C4-2B (cell line): Measurements from ENCODE around the gene RMDN3.

Source experiments
- H3K27ac ChIP-seq: fragments of 450-650 bp; 2 replicates; pipeline ENCODE4 v1.5.1; 2017
- ZFX ChIP-seq: fragments of 450-650 bp; IDR thresholded peaks from 2 replicates; pipeline ENCODE4 v1.6.1; 2017
- TF ChIP-seq, protein P1 (sequence below): fragments of 450-650 bp; conservative IDR thresholded peaks from 2 replicates; pipeline ENCODE4 v1.5.1; 2017; ENCODE audit warnings: mild to moderate bottlenecking

The RMDN3 gene

DNA sequence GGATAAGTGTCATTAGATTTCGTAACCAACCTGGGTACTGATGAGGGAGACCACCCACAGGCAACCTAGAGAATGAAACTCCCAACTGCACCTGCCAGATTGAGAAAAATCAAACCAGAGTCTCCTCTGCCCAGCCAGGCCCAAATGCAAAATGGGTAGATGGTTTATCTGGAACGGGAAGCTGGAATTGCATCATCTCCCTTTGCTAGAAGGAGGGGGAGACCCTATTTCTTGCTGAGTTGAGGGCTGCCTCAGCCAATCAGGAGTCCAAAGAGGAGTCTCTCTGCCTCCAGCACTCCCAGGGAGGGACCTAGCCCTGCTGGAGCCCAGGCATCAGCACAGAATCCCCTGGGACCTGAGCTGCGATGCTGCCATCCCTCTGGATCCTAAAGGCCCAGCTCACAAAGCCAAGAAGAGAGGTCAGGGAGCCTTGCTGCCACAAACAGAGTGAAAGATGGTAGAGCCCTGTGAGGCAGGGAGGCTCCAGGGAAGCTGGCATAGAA, 8.1 kb downstream of the RMDN3 start:
- no peak overlapping the region for H3K27ac ChIP-seq
- TF ChIP-seq ZFX, result no peak
- TF ChIP-seq, protein P1, sequence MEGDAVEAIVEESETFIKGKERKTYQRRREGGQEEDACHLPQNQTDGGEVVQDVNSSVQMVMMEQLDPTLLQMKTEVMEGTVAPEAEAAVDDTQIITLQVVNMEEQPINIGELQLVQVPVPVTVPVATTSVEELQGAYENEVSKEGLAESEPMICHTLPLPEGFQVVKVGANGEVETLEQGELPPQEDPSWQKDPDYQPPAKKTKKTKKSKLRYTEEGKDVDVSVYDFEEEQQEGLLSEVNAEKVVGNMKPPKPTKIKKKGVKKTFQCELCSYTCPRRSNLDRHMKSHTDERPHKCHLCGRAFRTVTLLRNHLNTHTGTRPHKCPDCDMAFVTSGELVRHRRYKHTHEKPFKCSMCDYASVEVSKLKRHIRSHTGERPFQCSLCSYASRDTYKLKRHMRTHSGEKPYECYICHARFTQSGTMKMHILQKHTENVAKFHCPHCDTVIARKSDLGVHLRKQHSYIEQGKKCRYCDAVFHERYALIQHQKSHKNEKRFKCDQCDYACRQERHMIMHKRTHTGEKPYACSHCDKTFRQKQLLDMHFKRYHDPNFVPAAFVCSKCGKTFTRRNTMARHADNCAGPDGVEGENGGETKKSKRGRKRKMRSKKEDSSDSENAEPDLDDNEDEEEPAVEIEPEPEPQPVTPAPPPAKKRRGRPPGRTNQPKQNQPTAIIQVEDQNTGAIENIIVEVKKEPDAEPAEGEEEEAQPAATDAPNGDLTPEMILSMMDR, result no peak

DNA sequence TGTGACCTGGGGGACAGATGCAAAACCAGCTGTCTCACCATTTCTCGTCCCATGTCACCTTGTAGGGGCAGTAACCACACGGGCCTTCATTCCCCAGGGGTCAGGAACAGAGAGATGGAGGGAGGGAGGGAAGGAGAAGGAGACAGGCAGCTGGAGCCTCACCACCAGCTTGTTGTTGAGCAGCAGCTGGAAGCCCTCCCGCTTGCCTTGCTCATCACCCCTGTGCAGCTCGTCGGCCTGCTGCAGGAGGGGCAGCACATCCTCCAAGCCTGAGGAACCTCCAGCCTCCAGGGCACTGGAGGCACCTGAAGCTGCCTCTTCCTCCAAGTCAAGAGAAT, 10.3 kb downstream of the RMDN3 start:
- H3K27ac ChIP-seq, result no peak overlapping the region

DNA sequence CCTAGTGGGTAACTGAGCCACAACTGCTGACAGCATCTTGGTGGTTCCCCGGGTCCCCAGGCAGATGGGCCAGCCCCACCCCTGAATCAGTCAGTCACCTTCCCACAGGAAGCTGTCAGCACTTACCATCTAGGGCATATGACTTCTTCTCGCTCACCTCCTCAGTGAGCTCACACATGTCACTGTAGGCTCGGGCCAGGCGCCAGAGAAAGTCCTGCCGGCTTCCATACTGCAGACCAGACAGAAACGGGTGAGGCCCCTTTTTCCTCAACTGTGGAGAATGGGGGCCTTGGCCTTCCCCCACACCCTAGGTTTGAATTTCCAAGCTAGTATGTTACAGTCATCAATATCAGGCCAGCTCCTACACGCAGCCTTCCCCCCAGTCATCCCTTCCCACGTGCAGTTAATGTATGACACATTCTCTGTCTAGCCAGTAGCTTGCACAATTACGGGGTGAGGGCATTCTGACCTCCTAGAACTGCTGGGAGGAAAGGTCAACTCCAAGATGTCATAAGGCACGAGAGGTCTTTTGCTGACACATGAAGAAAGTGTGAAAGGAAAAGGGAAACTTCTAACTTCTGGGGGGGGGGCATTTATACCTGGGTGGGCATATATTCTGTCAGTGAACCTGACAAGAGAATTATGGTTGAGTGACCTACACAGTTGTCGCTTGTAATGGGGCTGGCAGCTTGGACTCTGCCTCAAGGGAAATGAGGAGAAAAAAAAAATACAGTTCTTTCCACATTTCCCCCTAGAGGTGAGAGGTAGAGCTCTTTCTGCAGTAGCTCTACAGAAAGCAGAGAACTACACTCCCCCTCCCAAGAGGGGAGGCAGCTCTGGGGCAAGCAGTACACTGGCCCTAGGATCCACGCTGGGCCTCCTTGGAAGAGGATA, 10.9 kb downstream of the RMDN3 start:
- H3K27ac ChIP-seq, result no peak overlapping the region
- TF ChIP-seq ZFX, result no peak
- TF ChIP-seq, protein P1, result no peak

More for the DNA sequence above, 10.3 kb downstream of the RMDN3 start:
- TF ChIP-seq ZFX, result no peak
- TF ChIP-seq, protein P1, result no peak

DNA sequence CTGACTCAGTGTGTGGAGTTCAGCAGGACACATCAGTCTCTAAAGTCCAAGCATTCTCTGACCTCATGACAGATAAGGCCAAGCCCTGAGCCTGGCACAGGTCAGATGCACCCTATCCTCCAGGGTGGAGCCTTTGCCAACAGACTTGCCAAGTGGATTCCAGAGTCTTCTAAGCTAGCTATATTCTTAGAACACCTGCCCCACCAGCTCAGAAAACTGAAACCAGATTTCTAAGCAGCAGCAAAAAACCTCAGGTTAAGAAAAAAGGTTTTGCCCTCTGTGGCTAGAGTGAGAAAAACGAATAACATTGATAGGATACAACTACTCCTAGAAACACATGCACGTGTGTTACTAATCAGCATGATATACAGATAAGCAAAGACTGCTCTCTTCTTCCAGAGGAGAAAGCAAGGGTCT, 11.6 kb downstream of the RMDN3 start:
- no peak overlapping the region for H3K27ac ChIP-seq
- TF ChIP-seq ZFX, result no peak
- TF ChIP-seq, protein P1, result no peak

DNA sequence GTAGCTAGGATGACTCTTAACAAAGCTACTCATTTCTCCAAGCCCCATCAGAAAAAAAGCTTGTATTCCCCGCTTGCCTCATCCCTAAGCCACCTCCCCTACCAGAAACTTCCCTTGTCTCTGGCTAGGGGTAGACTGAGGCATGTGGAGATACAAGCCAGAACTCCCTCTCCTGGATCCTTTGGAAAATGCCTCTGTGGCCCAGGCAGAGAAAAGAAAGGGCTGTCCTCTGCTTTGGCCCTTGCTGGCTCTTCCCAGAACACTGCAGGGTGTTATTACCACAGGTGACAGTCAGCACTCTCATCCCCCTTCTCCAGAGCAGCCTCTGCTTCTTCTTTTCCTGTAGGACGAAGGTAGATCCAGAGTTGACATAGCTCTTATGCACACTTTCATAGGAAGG, 15.2 kb downstream of the RMDN3 start:
- no peak for TF ChIP-seq ZFX
- TF ChIP-seq, protein P1, result no peak; the same call in 1 of the 2 replicates
- no peak overlapping the region for H3K27ac ChIP-seq

DNA sequence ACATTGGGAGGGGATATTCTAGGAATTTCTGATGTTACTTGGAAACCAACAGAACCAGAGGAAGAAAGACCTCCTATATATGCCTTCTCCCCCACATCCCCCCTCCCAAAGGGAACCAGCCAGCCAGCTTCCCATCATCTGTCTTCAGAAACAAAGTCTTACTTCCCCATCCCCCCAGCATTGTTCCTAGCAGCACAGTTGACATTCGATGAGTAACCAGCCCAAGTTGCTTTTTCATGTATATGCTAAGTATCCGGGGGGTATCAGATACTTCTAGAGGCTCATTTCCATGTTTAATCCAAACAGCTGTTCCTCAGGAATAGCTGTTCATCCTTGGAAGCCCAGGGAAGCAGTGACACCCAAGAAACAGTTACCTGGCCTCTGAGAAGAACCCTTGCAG, 16.0 kb downstream of the RMDN3 start:
- no peak overlapping the region for H3K27ac ChIP-seq
- TF ChIP-seq ZFX, result no peak
- TF ChIP-seq, protein P1, result no peak

DNA sequence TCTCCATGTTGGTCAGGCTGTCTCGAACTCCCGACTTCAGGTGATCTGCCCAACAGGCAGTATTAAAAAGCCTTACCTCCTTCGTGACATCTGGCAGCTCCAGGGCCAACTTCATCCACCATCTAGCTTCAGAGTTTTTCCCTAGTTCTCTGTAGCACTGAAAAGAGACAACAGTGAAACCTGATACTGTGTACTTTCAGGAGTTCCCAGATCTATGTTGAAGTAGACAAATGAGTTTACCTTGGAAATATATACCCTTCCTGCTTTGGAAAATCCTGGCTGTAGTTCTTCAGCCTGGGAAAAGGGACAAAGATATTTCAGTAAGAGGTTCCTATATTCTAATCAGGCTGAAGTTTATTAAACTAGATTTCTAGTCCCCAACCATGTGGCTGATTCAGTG, 18.0 kb downstream of the RMDN3 start:
- no peak for TF ChIP-seq ZFX
- H3K27ac ChIP-seq, result peak overlapping the region; percentile 94

DNA sequence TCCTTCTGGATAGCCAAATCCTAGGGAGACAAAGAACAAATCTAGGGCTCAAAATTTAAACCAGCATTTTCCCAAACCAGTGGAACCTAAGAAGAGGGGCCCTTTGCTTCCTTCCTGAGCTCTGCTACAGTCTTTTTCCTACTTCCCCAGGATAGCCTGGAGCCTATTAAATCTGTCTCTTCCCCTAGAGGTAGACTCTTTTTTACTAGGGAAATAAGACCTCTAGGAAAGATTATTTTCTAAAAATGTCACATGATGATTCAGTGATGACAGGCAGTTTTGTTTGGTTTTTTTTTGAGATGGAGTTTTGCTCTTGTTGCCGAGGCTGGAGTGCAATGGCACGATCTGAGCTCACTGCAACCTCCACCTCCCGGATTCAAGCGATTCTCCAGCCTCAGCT, 18.5 kb downstream of the RMDN3 start:
- TF ChIP-seq, protein P1, result no peak
- TF ChIP-seq ZFX, result no peak
- peak overlapping the region; percentile 94 for H3K27ac ChIP-seq
